ENCODE data around the gene CKMT1A.

DNA sequence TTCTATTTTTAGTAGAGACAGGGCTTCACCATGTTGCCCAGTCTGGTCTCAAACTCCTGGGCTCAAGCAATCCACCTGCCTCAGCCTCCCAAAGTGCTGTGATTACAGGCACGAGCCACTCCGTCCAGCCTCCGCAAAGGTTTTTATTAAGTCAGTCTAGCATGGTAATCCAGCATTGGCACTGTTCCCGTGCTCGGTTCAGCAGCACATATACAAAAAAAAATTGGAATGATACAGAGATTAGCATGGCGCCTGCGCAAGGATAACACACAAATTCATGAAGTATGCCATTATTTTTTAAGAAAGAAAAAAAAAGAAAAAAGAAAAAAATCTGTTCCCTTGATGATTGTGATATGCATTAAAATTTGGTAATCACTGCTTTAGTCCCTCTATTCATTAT is 8.5 kb downstream of the CKMT1A start:
- no peak for TF ChIP-seq POLR2A (IDR thresholded peaks at IDR 0.05; ENCODE audit: extremely low read depth, insufficient read length)
- TF ChIP-seq, protein P1, sequence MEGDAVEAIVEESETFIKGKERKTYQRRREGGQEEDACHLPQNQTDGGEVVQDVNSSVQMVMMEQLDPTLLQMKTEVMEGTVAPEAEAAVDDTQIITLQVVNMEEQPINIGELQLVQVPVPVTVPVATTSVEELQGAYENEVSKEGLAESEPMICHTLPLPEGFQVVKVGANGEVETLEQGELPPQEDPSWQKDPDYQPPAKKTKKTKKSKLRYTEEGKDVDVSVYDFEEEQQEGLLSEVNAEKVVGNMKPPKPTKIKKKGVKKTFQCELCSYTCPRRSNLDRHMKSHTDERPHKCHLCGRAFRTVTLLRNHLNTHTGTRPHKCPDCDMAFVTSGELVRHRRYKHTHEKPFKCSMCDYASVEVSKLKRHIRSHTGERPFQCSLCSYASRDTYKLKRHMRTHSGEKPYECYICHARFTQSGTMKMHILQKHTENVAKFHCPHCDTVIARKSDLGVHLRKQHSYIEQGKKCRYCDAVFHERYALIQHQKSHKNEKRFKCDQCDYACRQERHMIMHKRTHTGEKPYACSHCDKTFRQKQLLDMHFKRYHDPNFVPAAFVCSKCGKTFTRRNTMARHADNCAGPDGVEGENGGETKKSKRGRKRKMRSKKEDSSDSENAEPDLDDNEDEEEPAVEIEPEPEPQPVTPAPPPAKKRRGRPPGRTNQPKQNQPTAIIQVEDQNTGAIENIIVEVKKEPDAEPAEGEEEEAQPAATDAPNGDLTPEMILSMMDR (IDR thresholded peaks at IDR 0.05; ENCODE audit: low read depth, low read length) = no peak
- TF ChIP-seq, protein P2, sequence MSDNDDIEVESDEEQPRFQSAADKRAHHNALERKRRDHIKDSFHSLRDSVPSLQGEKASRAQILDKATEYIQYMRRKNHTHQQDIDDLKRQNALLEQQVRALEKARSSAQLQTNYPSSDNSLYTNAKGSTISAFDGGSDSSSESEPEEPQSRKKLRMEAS (IDR thresholded peaks at IDR 0.05; ENCODE audit: low read depth, low read length) = no peak
